ENCODE measurements around the gene GPR52.

Gene GPR52

GRCh38 chr1:174466607-174467006 is 18.8 kb downstream of the GPR52 start:
- DNase-seq (ENCODE audit: low read depth in 2 of 2) = no peak

DNA sequence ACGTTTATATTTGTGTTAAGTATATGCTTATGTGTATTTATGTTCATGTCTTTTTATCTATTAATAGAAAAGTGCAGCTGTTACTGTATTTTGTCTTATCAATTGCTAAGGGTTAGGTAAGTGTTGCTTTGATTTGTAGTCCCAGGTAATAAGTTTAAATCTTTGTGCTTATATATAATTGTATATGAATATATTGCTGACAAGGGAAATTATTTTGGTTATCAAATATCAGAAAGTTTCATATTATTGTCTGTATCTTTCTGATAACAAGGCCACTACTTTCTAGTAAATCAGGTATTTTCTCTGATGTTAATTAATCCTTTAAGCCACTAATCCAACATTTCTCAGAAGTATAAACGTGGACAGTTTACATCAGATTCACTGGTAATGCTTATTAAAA is 21.3 kb downstream of the GPR52 start:
- no peak for DNase-seq (ENCODE audit: low read depth in 2 of 2)

DNA sequence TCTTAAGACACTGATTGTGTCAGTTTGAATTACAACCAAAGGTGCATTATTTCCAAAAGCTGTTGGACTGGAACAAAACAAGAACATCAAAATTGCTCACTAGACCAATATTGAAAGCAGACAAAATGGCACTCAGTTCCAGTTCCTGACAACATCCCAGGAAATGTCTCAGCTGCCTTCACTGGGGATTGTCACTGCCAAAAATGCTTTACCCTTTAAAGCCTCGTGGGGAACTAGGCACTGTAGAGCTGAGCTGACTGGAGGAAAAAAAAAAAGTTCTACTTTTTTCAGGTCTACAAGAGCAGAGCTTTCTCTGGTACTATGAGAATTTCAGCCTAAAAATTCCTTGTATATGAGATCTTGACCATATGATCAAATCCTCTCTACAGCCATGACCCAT is 21.9 kb downstream of the GPR52 start:
- no peak for DNase-seq (ENCODE audit: low read depth in 2 of 2)

DNA sequence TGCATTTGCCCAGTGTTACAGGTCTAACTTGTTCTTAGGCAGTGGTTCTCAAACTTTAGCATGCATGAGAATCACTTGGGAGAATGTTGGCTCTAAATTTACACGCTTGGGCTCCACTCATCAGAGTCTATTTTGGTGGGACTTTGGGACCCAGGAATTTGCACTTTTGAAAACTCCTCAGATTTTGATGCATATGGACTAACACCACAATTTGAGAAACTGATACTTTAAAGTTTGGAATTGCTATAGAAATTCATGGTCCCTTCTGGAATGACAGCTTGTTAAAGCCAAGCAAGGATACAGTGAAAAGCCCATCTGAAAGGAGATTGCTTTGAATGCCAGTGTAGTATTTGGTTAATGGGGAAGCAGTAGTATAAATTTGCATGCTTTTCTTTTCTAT is 31.5 kb downstream of the GPR52 start:
- no peak for DNase-seq (ENCODE audit: low read depth in 2 of 2)

- DNase-seq (ENCODE audit: low read depth in 2 of 2) = no peak
These were observed 32.6 kb downstream of the GPR52 start for GRCh38 chr1:174480324-174480723.

DNA sequence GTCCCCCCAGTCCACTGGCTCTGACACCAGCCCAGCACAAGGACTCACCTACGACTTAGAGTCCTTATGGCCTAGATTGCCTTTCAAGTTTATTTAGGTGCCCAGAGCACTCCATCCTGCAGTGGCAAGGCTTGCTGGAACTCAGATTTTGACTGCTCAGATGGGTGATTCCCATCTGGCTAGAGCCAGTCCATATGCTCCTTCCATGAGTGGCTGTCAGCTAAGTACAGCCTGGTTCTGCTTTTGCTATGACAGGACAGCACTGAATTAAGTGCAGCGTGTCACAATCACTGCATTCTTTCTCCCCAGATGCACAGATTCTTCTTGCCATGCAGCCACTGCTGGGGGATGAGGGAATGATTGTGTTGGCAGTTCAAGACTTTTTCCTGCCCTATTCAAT is 43.8 kb downstream of the GPR52 start:
- DNase-seq (ENCODE audit: low read depth in 2 of 2) = no peak

- DNase-seq (ENCODE audit: low read depth in 2 of 2) = no peak
These were observed 49.7 kb downstream of the GPR52 start for GRCh38 chr1:174497478-174497877.

All from activated CD4-positive, alpha-beta T cell treated with anti-CD3 and anti-CD28 coated beads for 24 hours (primary cell).